NCI-H2107 treated with DMSO at 0.1 percent for 48 hours (cell line): ENCODE measurements around the gene CXCL12.

Experiments used
- DNase-seq: peaks from one replicate; lab custom pipeline; 2025; ENCODE audit not compliant: unreplicated experiment; lab: John Stamatoyannopoulos, UW

CXCL12 gene

GRCh38 chr10:44364566-44364965, 20.3 kb downstream of the CXCL12 start:
- no peak for DNase-seq

GRCh38 chr10:44363716-44364115, 21.2 kb downstream of the CXCL12 start:
- no peak for DNase-seq

- DNase-seq, result no peak
Observed at GRCh38 chr10:44362866-44363711, 21.8 kb downstream of the CXCL12 start.

- DNase-seq, result no peak
Observed at GRCh38 chr10:44361109-44361508, 23.8 kb downstream of the CXCL12 start.

GRCh38 chr10:44358080-44358771, 26.7 kb downstream of the CXCL12 start:
- no peak for DNase-seq

- no peak for DNase-seq
Observed at GRCh38 chr10:44357023-44357540, 27.8 kb downstream of the CXCL12 start.

GRCh38 chr10:44356139-44357022, 28.5 kb downstream of the CXCL12 start:
- no peak for DNase-seq

GRCh38 chr10:44355630-44356029, 29.3 kb downstream of the CXCL12 start:
- DNase-seq, result no peak

- no peak for DNase-seq
Observed at GRCh38 chr10:44354771-44355170, 30.1 kb downstream of the CXCL12 start.

GRCh38 chr10:44353721-44354120, 31.2 kb downstream of the CXCL12 start:
- DNase-seq, result no peak

- no peak for DNase-seq
Observed at GRCh38 chr10:44353128-44353390, 31.8 kb downstream of the CXCL12 start.

- DNase-seq, result no peak
Observed at GRCh38 chr10:44352316-44353127, 32.4 kb downstream of the CXCL12 start.

- no peak for DNase-seq
Observed at GRCh38 chr10:44348496-44348895, 36.4 kb downstream of the CXCL12 start.

- no peak for DNase-seq
Observed at GRCh38 chr10:44347609-44348400, 37.1 kb downstream of the CXCL12 start.

- no peak for DNase-seq
Observed at GRCh38 chr10:44344727-44345126, 40.2 kb downstream of the CXCL12 start.

GRCh38 chr10:44343843-44344242, 41.1 kb downstream of the CXCL12 start:
- DNase-seq, result no peak

GRCh38 chr10:44341886-44342285, 43.0 kb downstream of the CXCL12 start:
- DNase-seq, result no peak

GRCh38 chr10:44340557-44340956, 44.3 kb downstream of the CXCL12 start:
- DNase-seq, result no peak

- DNase-seq, result no peak
Observed at GRCh38 chr10:44339218-44339617, 45.7 kb downstream of the CXCL12 start.

GRCh38 chr10:44337081-44337480, 47.8 kb downstream of the CXCL12 start:
- no peak for DNase-seq
